GM13976 (cell line): Measurements from ENCODE around the gene IFT43.

ENCODE experiments used
- DNase-seq: peaks from one replicate; pipeline ENCODE4 v3.0.0; 2012; ENCODE audit warnings: low spot score
- CTCF ChIP-seq: IDR thresholded peaks from 2 replicates; pipeline ENCODE4 v1.5.1; 2012; ENCODE audit warnings: borderline replicate concordance, mild to moderate bottlenecking; ENCODE audit not compliant: insufficient read depth; ENCODE audit errors: extremely low read depth, missing control alignments, control extremely low read depth
- in situ Hi-C: fragments of 300-500 bp; cut with MboI; formaldehyde crosslinking; loops from one replicate; pipeline ENCODE4 v1.12.0; 2022; ENCODE audit warnings: low sequenced_read_pairs, mixed read lengths, inconsistent platforms; ENCODE audit not compliant: unreplicated experiment

The IFT43 gene

GRCh38 chr14:76131071-76131965 is 145.8 kb downstream of the IFT43 start:
- DNase-seq = peak; percentile 13
- TF ChIP-seq CTCF = no peak
- in situ Hi-C loops = no loop called here

GRCh38 chr14:76133103-76133502 is 147.5 kb downstream of the IFT43 start:
- peak; percentile 49 for DNase-seq
- TF ChIP-seq CTCF = no peak
- in situ Hi-C loops = no loop called here
